RWPE2 (cell line): ENCODE measurements around the gene NUP133.

ENCODE experiments used
- ATAC-seq: fragments of 200-7000 bp; cut with Tn5 transposase; 3 replicates; pipeline ENCODE4 v1.9.1; 2021; ENCODE audit warnings: low read depth
- DNase-seq: peaks from one replicate; pipeline ENCODE4 v3.0.0-alpha.2; 2020; ENCODE audit warnings: low spot score
- H3K27ac ChIP-seq: fragments of 450-650 bp; 2 replicates; pipeline ENCODE4 v1.5.1; 2017; ENCODE audit warnings: mild to moderate bottlenecking; ENCODE audit not compliant: poor library complexity, severe bottlenecking
- H3K27me3 ChIP-seq: fragments of 250-450 bp; sonication (Bioruptor Pico); 2 replicates; pipeline ENCODE4 v1.5.1; 2021; ENCODE audit warnings: mild to moderate bottlenecking, moderate library complexity; ENCODE audit not compliant: insufficient read depth, poor library complexity, severe bottlenecking
- H3K36me3 ChIP-seq: fragments of 250-450 bp; sonication (Bioruptor Pico); 2 replicates; pipeline ENCODE4 v1.5.1; 2020; ENCODE audit warnings: low read depth, mild to moderate bottlenecking, moderate library complexity
- H3K4me1 ChIP-seq: fragments of 250-450 bp; sonication (Bioruptor Pico); 2 replicates; pipeline ENCODE4 v1.5.1; 2021; ENCODE audit warnings: mild to moderate bottlenecking, moderate library complexity; ENCODE audit not compliant: insufficient read depth, poor library complexity, severe bottlenecking
- H3K4me3 ChIP-seq: fragments of 250-450 bp; sonication (Bioruptor Pico); 2 replicates; pipeline ENCODE4 v1.5.1; 2021; ENCODE audit warnings: mild to moderate bottlenecking, moderate library complexity; ENCODE audit not compliant: severe bottlenecking
- H3K9me3 ChIP-seq: fragments of 250-450 bp; sonication (Bioruptor Pico); 2 replicates; pipeline ENCODE4 v1.5.1; 2021; ENCODE audit warnings: mild to moderate bottlenecking, moderate library complexity; ENCODE audit not compliant: severe bottlenecking
- TF ChIP-seq, protein P1 (sequence below): fragments of 450-650 bp; IDR thresholded peaks from one replicate; pipeline ENCODE4 v1.5.1; 2017; ENCODE audit warnings: mild to moderate bottlenecking, moderate library complexity; ENCODE audit not compliant: poor library complexity, severe bottlenecking

The NUP133 gene

DNA sequence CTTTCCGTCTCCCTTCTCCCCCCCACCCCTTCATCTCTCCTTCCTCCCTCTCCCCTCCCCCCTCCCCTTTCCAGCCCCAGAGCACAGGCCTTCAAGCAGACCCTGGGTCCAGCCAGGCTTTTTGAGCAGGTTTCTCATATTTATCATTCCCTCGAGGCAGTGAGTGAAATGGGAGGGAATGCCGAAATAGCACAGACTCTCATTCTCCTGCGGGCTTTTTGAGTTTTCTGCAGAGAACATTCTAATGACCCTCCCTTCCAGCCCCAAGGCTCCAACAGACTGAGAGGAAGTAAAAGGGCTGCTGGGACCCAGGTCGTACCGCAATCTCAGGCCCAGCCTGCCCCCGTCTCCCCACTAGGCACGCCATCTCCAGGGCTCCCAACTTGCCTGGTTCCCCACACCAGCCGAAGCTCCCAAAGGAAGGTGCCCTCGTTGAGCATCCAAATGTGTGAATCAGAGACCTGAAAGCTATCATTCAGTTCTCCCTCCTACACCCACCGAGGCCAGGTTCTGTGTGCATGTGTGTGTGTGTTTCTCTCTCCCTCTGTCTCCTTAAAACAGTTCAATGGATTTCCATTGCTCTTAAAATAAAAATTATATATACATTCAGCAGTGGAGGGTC, 96.6 kb downstream of the NUP133 start:
- no peaks in the 10 kb centered on the region for H3K9me3 ChIP-seq
- TF ChIP-seq, protein P1, sequence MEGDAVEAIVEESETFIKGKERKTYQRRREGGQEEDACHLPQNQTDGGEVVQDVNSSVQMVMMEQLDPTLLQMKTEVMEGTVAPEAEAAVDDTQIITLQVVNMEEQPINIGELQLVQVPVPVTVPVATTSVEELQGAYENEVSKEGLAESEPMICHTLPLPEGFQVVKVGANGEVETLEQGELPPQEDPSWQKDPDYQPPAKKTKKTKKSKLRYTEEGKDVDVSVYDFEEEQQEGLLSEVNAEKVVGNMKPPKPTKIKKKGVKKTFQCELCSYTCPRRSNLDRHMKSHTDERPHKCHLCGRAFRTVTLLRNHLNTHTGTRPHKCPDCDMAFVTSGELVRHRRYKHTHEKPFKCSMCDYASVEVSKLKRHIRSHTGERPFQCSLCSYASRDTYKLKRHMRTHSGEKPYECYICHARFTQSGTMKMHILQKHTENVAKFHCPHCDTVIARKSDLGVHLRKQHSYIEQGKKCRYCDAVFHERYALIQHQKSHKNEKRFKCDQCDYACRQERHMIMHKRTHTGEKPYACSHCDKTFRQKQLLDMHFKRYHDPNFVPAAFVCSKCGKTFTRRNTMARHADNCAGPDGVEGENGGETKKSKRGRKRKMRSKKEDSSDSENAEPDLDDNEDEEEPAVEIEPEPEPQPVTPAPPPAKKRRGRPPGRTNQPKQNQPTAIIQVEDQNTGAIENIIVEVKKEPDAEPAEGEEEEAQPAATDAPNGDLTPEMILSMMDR: no peak
- no peaks in the 10 kb centered on the region for H3K4me1 ChIP-seq
- no peak overlapping the region for H3K4me3 ChIP-seq
- H3K36me3 ChIP-seq: no peaks in the 10 kb centered on the region
- no peak overlapping the region for H3K27ac ChIP-seq
- DNase-seq: no peak
- H3K27me3 ChIP-seq: peaks cover 5% of the 10 kb centered on the region
- no peak for ATAC-seq

DNA sequence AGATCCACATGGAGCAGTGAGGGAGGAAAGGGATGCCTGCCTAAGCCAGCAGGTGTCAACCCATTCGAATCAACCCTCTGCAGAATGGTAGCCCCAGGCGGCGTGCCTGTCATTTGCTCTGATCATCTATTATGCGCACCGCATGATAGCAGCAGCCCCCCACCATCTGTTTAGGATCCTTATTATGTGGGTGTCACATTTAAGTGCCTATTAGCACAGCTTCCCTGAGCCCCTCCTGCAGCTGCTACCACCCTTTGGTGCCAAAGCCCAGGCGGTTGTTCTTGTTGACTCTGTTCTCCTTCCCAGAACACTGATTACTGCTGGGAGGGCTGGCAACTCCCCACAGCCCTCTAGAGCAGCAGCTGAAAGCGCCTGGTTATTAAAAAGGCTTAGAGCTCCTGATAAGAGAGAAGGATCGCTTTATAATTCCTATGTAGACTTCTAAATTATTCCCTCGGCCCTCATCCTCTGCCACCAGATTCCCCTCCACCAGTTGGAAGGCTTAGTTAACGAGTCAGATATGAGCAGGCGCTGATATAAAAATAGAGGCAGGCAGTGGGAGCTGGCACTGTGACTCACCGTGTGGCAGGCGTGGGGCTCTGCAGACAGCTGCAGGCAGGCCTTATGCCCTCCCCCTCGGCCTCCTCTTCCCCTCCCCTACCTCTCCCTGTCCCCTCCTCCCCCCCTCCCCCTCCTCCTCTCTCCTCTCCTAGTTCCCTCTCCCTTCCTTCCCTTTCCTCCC, 97.3 kb downstream of the NUP133 start:
- DNase-seq: no peak
- Histone ChIP-seq H3K27me3 (peaks cover 5% of the 10 kb centered on the region), H3K4me3 (no peak overlapping the region), H3K4me1 (no peaks in the 10 kb centered on the region), H3K27ac (no peak overlapping the region), H3K36me3 (no peaks in the 10 kb centered on the region), H3K9me3 (no peaks in the 10 kb centered on the region)
- peak; percentile 67 for ATAC-seq
- TF ChIP-seq, protein P1: no peak

DNA sequence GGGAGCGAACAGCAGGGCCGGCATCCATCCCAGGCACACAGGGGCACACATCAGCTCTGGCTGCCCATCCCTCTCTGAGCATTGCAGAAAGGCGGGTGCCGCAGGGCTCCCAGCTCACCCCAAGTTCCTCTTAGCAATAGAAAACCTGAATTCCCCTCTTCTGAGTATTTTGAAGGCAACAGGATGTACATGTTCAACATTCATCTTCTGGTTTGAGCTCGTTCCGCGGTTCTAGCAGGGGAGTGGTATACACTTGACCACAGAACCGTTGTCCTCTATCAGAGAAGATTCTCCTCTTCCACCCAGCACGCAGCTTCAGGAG, 97.8 kb downstream of the NUP133 start:
- no peaks in the 10 kb centered on the region for H3K36me3 ChIP-seq
- H3K9me3 ChIP-seq: no peaks in the 10 kb centered on the region
- no peak overlapping the region for H3K4me3 ChIP-seq
- TF ChIP-seq, protein P1: no peak
- no peaks in the 10 kb centered on the region for H3K4me1 ChIP-seq
- DNase-seq (no peak), ATAC-seq (no peak)
- H3K27ac ChIP-seq: no peak overlapping the region
- peaks cover 5% of the 10 kb centered on the region for H3K27me3 ChIP-seq

DNA sequence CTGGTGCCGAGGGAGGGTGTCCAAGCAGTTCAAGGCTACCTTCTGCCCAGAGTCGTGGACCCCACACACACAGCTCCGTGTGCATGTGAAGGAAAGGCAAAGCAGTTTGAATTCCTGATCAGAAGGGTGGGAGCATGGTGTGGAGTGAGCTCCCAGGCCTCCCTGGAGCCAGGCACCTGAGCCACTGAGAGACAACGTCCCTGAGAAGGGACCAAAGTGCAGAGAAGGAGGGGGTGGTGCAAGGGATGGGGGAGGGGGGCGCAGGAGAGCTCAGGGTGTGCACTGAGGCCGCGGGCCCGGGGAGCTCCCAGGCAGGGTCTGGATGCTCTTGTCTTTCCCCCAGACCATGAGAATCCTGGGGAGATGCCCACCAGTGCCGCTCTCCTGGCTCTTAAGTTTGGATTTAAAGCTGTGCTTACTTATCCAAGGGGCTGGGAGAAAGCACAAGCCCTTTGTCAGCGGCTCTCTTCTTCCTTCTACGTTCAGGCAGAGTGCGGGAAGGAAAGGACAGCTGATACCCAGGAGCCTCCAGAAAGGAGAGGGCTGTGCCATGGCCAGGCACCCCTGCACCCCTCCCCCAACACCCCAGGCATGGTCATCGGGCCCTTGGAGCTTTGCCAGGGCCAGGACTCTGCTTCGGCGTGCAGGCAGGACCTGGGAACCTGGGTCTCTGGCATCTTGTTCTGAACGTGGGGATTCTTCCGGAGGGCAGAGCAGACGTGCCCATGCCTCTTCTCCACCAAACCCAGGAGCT, 98.3 kb downstream of the NUP133 start:
- H3K9me3 ChIP-seq: no peaks in the 10 kb centered on the region
- ATAC-seq: no peak
- DNase-seq: no peak
- H3K4me1 ChIP-seq: no peaks in the 10 kb centered on the region
- TF ChIP-seq, protein P1: no peak
- no peaks in the 10 kb centered on the region for H3K36me3 ChIP-seq
- peaks cover 5% of the 10 kb centered on the region for H3K27me3 ChIP-seq
- no peak overlapping the region for H3K4me3 ChIP-seq
- H3K27ac ChIP-seq: no peak overlapping the region
